Central memory CD8-positive, alpha-beta T cell (primary cell): ENCODE results near the gene AP3S2.
A peak's percentile ranks its signal among the peaks of the same experiment; 100 is the strongest.

Experiments
- ATAC-seq: fragments of 150-1000 bp; cut with Tn5 transposase; replicated peaks from 2 replicates; pipeline ENCODE4 v1.10.0; 2022; ENCODE audit warnings: mild to moderate bottlenecking, moderate FRiP score, moderate number of reproducible peaks; ENCODE audit not compliant: poor library complexity, severe bottlenecking; ENCODE audit errors: extremely low read depth
- DNase-seq, 2 donors: peaks; one replicate each; pipeline ENCODE4 v3.0.0; 2021; ENCODE audit warnings: low spot score in 2 of 2
- H3K27ac Mint-ChIP-seq: one replicate; pipeline ENCODE4 v1.8.0; 2022; ENCODE audit warnings: low read depth, mild to moderate bottlenecking, moderate library complexity, mixed read lengths
- H3K27me3 Mint-ChIP-seq: one replicate; pipeline ENCODE4 v1.8.0; 2022; ENCODE audit warnings: mixed read lengths
- H3K36me3 Mint-ChIP-seq: one replicate; pipeline ENCODE4 v1.8.0; 2022; ENCODE audit warnings: mild to moderate bottlenecking, moderate library complexity, mixed read lengths; ENCODE audit not compliant: insufficient read depth
- H3K4me1 Mint-ChIP-seq: one replicate; pipeline ENCODE4 v1.8.0; 2022; ENCODE audit warnings: mixed read lengths
- H3K4me3 Mint-ChIP-seq: one replicate; pipeline ENCODE4 v1.8.0; 2022; ENCODE audit warnings: mild to moderate bottlenecking, moderate library complexity, mixed read lengths
- H3K9me3 Mint-ChIP-seq: one replicate; pipeline ENCODE4 v1.8.0; 2022; ENCODE audit warnings: mixed read lengths

Gene AP3S2

GRCh38 chr15:89822951-89823711 lies 70.7 kb downstream of the AP3S2 start:
- Mint-ChIP-seq H3K36me3 (no peaks in the 10 kb centered on the region), H3K27me3 (peaks cover 41% of the 10 kb centered on the region), H3K9me3 (no peaks in the 10 kb centered on the region), H3K4me3 (no peak overlapping the region), H3K27ac (no peak overlapping the region), H3K4me1 (no peaks in the 10 kb centered on the region)
- no peak for DNase-seq
- no peak for ATAC-seq

GRCh38 chr15:89822611-89822950 lies 71.2 kb downstream of the AP3S2 start:
- H3K27me3 Mint-ChIP-seq = peaks cover 46% of the 10 kb centered on the region
- no peak overlapping the region for H3K27ac Mint-ChIP-seq
- no peaks in the 10 kb centered on the region for H3K9me3 Mint-ChIP-seq
- no peaks in the 10 kb centered on the region for H3K36me3 Mint-ChIP-seq
- no peak overlapping the region for H3K4me3 Mint-ChIP-seq
- DNase-seq = no peak
- no peaks in the 10 kb centered on the region for H3K4me1 Mint-ChIP-seq
- no peak for ATAC-seq

GRCh38 chr15:89822026-89822425 lies 71.8 kb downstream of the AP3S2 start:
- no peaks in the 10 kb centered on the region for H3K36me3 Mint-ChIP-seq
- peaks cover 51% of the 10 kb centered on the region for H3K27me3 Mint-ChIP-seq
- no peaks in the 10 kb centered on the region for H3K9me3 Mint-ChIP-seq
- ATAC-seq (no peak), DNase-seq (no peak)
- H3K4me1 Mint-ChIP-seq = no peaks in the 10 kb centered on the region
- H3K4me3 Mint-ChIP-seq = no peak overlapping the region
- no peak overlapping the region for H3K27ac Mint-ChIP-seq

DNA sequence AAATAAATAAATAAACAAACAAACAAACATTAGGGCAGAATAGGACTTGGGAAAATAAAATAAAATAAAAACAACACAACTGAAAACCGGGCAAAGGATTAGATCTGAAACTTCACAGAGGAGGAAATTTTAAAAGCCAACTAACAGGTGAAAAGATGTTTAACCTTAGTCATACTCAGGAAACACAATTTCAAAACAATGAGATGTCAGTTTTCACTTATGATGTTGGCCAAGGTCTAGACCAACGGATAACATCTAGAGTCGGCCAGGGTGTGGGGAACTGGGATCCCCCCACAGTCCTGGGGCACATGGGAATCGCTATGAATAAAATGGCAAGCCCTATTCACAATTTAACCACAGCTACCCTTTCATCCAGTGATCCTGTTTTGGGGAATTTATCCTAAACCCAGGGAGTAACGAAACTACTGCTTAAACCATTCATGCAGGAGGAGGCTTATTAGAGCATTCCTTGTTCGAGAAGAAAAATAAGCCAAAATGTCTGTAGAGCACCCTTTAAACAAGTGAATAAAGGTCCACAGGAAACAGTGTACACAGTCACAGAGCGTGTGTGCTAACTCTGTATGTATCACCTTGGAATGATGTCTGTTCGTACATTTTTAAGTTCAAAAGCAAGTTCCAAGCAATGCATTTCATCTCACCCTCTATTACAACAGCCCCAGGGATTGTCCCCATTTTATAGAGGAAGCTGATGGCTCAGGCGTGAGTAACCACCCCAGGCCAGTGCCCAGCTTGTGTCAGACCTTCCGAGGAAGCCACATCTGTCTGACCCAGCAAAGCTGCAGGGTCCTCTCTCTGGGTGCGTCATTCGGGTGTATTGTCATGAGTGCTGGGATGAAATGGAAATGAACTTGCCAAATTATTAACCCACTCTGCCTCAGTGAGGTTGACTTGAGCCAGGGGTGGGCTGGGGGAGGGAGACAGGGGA lies 72.9 kb downstream of the AP3S2 start:
- no peak for DNase-seq
- Mint-ChIP-seq H3K9me3 (no peaks in the 10 kb centered on the region), H3K27me3 (peaks cover 62% of the 10 kb centered on the region), H3K4me3 (no peak overlapping the region), H3K27ac (no peak overlapping the region), H3K36me3 (no peaks in the 10 kb centered on the region), H3K4me1 (no peaks in the 10 kb centered on the region)
- ATAC-seq = no peak

DNA sequence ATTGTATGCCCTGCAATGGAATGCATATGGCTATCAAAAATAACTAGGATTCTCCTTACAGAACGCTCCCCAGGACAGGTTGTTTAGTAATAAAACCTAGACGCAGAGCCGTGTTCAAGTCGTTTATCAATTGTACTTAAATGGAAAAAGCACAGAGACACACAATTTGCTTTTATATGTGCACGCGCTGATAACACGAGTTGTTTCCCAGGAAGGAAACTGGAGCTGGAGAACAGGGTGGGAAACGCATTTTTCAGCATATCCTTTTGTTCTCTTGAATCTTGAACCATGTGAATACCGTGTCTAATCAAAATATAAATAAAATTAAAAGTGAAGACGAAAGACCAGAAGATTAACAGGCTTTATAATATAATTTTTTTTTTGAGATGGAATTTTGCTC lies 75.5 kb downstream of the AP3S2 start:
- no peaks in the 10 kb centered on the region for H3K9me3 Mint-ChIP-seq
- H3K4me1 Mint-ChIP-seq = no peaks in the 10 kb centered on the region
- DNase-seq (no peak), ATAC-seq (no peak)
- no peaks in the 10 kb centered on the region for H3K36me3 Mint-ChIP-seq
- H3K27me3 Mint-ChIP-seq = peaks cover 74% of the 10 kb centered on the region
- no peak overlapping the region for H3K4me3 Mint-ChIP-seq
- no peak overlapping the region for H3K27ac Mint-ChIP-seq

GRCh38 chr15:89817701-89818280 lies 76.0 kb downstream of the AP3S2 start:
- Mint-ChIP-seq H3K9me3 (no peaks in the 10 kb centered on the region), H3K4me1 (no peaks in the 10 kb centered on the region), H3K4me3 (no peak overlapping the region), H3K36me3 (no peaks in the 10 kb centered on the region), H3K27ac (no peak overlapping the region), H3K27me3 (peaks cover 76% of the 10 kb centered on the region)
- ATAC-seq (no peak), DNase-seq (no peak)

DNA sequence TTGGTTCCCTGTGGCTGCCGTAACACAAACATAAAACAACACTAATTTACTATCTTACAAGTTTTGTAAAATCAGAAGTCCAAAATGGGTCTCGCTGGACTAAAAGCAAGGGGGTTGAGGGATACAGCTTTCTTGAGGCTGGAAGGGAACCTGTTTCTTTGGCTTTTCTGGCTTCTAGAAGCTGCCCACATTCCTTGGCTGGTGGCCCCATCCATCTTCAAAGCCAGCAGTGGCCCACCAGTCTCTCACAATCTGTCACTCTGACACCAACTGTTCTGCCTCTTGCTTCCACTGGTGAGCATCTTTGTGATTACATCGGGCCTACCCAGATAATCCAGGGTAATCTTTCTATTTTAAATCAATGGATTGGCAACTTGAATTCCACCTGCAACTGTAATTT lies 78.0 kb downstream of the AP3S2 start:
- ATAC-seq (no peak), DNase-seq (no peak)
- Mint-ChIP-seq H3K4me3 (peak overlapping the region; percentile 77), H3K9me3 (no peaks in the 10 kb centered on the region), H3K27me3 (peaks cover 68% of the 10 kb centered on the region), H3K36me3 (no peaks in the 10 kb centered on the region), H3K27ac (no peak overlapping the region), H3K4me1 (no peaks in the 10 kb centered on the region)

DNA sequence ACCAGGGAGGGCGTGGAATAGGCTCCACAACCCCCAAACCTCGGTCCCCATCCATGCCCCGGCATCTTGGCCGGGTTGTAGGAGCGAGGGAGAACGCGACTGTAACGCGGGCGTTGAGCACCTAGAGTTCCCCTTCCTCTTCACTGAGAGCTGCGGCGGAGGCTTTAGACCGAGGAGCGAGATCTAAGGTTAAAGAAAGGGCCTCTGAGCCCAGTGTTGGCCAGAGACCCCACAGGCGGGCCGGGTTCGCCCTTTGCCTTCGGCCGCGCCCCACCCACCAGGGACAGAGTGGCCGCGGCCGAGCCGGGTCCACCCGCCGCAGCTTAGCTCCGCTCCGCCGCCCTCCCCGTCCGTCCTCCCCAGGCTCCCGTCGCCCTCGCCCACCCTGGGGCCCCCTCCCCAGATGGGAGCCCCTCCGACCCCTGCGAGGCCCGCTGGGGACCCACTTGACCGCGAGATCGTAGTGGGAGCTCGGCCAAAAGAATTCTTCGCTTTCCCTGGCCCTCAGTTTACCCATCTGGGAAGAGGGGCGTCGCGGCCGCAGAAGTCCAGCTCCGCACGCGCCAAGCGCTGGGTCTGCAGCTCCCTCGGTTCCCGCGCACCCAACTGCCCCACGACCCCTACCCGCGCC lies 79.6 kb downstream of the AP3S2 start:
- ATAC-seq = no peak
- DNase-seq = no peak
- H3K36me3 Mint-ChIP-seq = no peaks in the 10 kb centered on the region

GRCh38 chr15:89813381-89814111 lies 80.2 kb downstream of the AP3S2 start:
- DNase-seq (no peak), ATAC-seq (no peak)
- no peaks in the 10 kb centered on the region for H3K4me1 Mint-ChIP-seq
- H3K27me3 Mint-ChIP-seq = peaks cover 64% of the 10 kb centered on the region
- peak overlapping the region; percentile 38 for H3K4me3 Mint-ChIP-seq
- no peaks in the 10 kb centered on the region for H3K36me3 Mint-ChIP-seq
- no peak overlapping the region for H3K27ac Mint-ChIP-seq
- no peaks in the 10 kb centered on the region for H3K9me3 Mint-ChIP-seq

More for the DNA sequence above, 79.6 kb downstream of the AP3S2 start:
- H3K9me3 Mint-ChIP-seq = no peaks in the 10 kb centered on the region
- H3K27ac Mint-ChIP-seq = no peak overlapping the region
- peak overlapping the region; percentile 38 for H3K4me3 Mint-ChIP-seq
- no peaks in the 10 kb centered on the region for H3K4me1 Mint-ChIP-seq
- peaks cover 66% of the 10 kb centered on the region for H3K27me3 Mint-ChIP-seq

- DNase-seq (no peak), ATAC-seq (no peak)
- no peak overlapping the region for H3K4me3 Mint-ChIP-seq
- no peaks in the 10 kb centered on the region for H3K36me3 Mint-ChIP-seq
- H3K9me3 Mint-ChIP-seq = no peaks in the 10 kb centered on the region
- no peak overlapping the region for H3K27ac Mint-ChIP-seq
- H3K4me1 Mint-ChIP-seq = no peaks in the 10 kb centered on the region
- H3K27me3 Mint-ChIP-seq = peaks cover 58% of the 10 kb centered on the region
Measured at GRCh38 chr15:89812847-89813320, 80.9 kb downstream of the AP3S2 start.

DNA sequence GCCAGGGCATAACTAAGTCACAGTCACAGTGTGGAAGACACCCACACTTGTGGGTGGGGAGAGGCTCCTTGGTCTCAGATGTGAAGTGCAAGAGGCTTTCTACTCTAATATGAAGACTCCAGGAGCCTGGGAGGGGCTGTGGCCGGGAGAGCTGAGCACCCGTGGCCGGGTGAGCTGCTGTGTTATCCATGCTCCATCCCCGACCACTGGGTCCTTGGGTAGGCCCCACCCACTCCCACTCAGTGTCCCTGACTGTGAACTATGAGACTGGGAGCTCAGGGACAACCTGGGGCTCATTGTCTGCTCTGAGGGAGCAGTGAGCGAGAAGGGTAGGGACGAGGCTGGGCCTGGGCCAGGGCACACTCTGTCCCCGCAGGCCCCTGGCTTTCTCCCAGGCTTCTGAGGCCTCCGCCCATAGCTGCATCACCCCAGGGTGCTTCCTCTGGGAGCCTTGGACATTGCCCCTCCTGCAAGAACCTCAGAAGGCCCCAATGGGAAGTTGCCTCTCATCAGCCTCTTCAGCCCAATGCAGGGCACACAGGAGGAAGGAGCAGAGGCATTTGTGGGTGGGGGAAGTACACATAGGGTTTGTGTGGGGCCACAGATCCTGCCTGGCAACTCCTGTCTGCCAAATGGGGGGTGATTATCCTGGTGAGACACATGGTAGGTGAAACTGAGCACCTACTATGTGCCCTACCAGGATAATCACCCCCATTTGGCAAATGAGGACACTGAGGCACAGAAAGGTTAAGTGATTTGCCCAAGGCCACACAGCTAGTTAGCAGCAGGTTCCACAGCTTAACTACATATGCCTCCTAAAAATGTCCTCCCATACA lies 81.6 kb downstream of the AP3S2 start:
- Mint-ChIP-seq H3K9me3 (no peaks in the 10 kb centered on the region), H3K27me3 (peaks cover 51% of the 10 kb centered on the region), H3K36me3 (no peaks in the 10 kb centered on the region), H3K4me3 (no peak overlapping the region), H3K27ac (no peak overlapping the region), H3K4me1 (no peaks in the 10 kb centered on the region)
- DNase-seq = no peak
- no peak for ATAC-seq
